Panc1 (cell line): ENCODE measurements around the gene FAM120B. TPM values are rescaled to one million over a fixed set of nuclear protein-coding genes. Genes with fewer than 3 reads are reported as not detected.

Experiments used
- ATAC-seq: fragments of 200-7000 bp; cut with Tn5 transposase; 2 replicates; pipeline ENCODE4 v1.9.1; 2020; ENCODE audit warnings: mild to moderate bottlenecking, moderate library complexity
- BruUV-seq: library from RNA; stranded (reverse); fragments of 400-500 nt; replicated peaks from 2 replicates; lab custom pipeline; 2021; lab: Mats Ljungman, UMichigan
- CTCF ChIA-PET: fragments of 300-600 bp; sonication (Branson Sonifier 250); formaldehyde crosslinking; loops from one replicate; lab custom pipeline; 2022; ENCODE audit warnings: antibody characterized with exemption; lab: Charles Lee
- POLR2A ChIA-PET: fragments of 300-600 bp; sonication (Branson Sonifier 250); formaldehyde crosslinking; loops from one replicate; lab custom pipeline; 2022; ENCODE audit warnings: antibody characterized with exemption; lab: Charles Lee
- DNase-seq: peaks from one replicate; pipeline ENCODE4 v3.0.0-alpha.2; 2010; ENCODE audit warnings: low read depth, low spot score
- H3K27ac ChIP-seq: 2 replicates; pipeline ENCODE4 v1.5.1; 2011; ENCODE audit warnings: mild to moderate bottlenecking, low read length, inconsistent platforms
- H3K27me3 ChIP-seq: fragments of 200-500 bp; sonication (Bioruptor generic); 2 replicates; pipeline ENCODE4 v1.6.0; 2014; ENCODE audit warnings: low read length, inconsistent platforms; ENCODE audit not compliant: control insufficient read depth, insufficient read depth
- H3K36me3 ChIP-seq: fragments of 200-500 bp; sonication (Bioruptor generic); 2 replicates; pipeline ENCODE4 v1.5.1; 2014; ENCODE audit warnings: inconsistent platforms, mild to moderate bottlenecking, low read length, moderate library complexity; ENCODE audit not compliant: control insufficient read depth, insufficient read depth
- H3K4me1 ChIP-seq: 2 replicates; pipeline ENCODE4 v1.5.1; 2011; ENCODE audit warnings: inconsistent platforms, mild to moderate bottlenecking, low read length, moderate library complexity; ENCODE audit not compliant: control insufficient read depth, insufficient read depth
- H3K4me3 ChIP-seq, 2 experiments: 2 replicates each; pipeline ENCODE4 v1.5.1; 2011 to 2012; ENCODE audit warnings: low read depth in 2 of 2, low read length in 2 of 2, mild to moderate bottlenecking in 2 of 2, inconsistent platforms in 1 of 2, moderate library complexity in 1 of 2
- H3K9me3 ChIP-seq: fragments of 200-500 bp; sonication (Bioruptor generic); 2 replicates; pipeline ENCODE4 v1.5.1; 2014; ENCODE audit warnings: low read depth, mild to moderate bottlenecking, inconsistent platforms, low read length, moderate library complexity; ENCODE audit not compliant: control insufficient read depth, insufficient read depth
- CTCF ChIP-seq: fragments of 450-650 bp; IDR thresholded peaks from 2 replicates; pipeline ENCODE4 v1.5.1; 2017; ENCODE audit warnings: mild to moderate bottlenecking
- POLR2AphosphoS5 ChIP-seq: IDR thresholded peaks from 2 replicates; pipeline ENCODE4 v1.6.1; 2012; ENCODE audit warnings: mild to moderate bottlenecking, low read depth, low read length, moderate library complexity
- REST ChIP-seq, 2 experiments: IDR thresholded peaks; 2 replicates each; pipeline ENCODE4 v1.6.1; 2011 to 2012; ENCODE audit warnings: low read depth in 2 of 2, control low read depth in 1 of 2, low read length in 1 of 2, mild to moderate bottlenecking in 1 of 2, moderate library complexity in 1 of 2; ENCODE audit not compliant: insufficient read depth in 1 of 2
- SIN3A ChIP-seq: IDR thresholded peaks from 2 replicates; pipeline ENCODE4 v1.6.1; 2012; ENCODE audit warnings: low read depth, mild to moderate bottlenecking, low read length, moderate library complexity, borderline replicate concordance; ENCODE audit not compliant: insufficient read depth
- TCF7L2 ChIP-seq: IDR thresholded peaks from 2 replicates; pipeline ENCODE4 v1.6.1; 2011; ENCODE audit warnings: mild to moderate bottlenecking, low read depth, low read length, inconsistent platforms
- in situ Hi-C: cut with HindIII; loops from 2 replicates; pipeline ENCODE4 v1.10.0; 2016; ENCODE audit warnings: low sequenced_read_pairs, low pct_unique_long_range_greater_than_20kb
- intact Hi-C: fragments of 100-400 bp; cut with micrococcal nuclease; formaldehyde crosslinking; loops from one replicate; pipeline ENCODE4 v1.10.0; 2022; ENCODE audit not compliant: unreplicated experiment
- total RNA-seq: library from RNA; stranded (reverse); gene quantifications from one replicate; pipeline ENCODE4 v1.2.1, GENCODE V29; 2021; ENCODE audit not compliant: unreplicated experiment

FAM120B gene
- total RNA-seq, 1 experiment from 2014 or later = 38.0 TPM

- Histone ChIP-seq H3K36me3 (peaks cover 4% of the 10 kb centered on the region), H3K27ac (no peak overlapping the region), H3K4me3 (no peak overlapping the region), H3K27me3 (no peaks in the 10 kb centered on the region), H3K4me1 (no peaks in the 10 kb centered on the region), H3K9me3 (no peaks in the 10 kb centered on the region)
- CTCF ChIA-PET = no interaction called here
- POLR2A ChIA-PET = no interaction called here
- in situ Hi-C loops (no loop called here), intact Hi-C loops (no loop called here)
- DNase-seq (no peak), ATAC-seq (no peak)
- BruUV-seq = no TSS peak
- no peak for TF ChIP-seq CTCF
- TF ChIP-seq TCF7L2 = no peak
- no peak for TF ChIP-seq SIN3A
- no peak for TF ChIP-seq REST (IDR thresholded peaks at IDR 0.05; ENCODE audit: insufficient read depth in 1 of 2, low read depth in 2 of 2, low read length in 1 of 2)
- no peak for TF ChIP-seq POLR2AphosphoS5
These were observed 60.7 kb downstream of the FAM120B start for GRCh38 chr6:170367241-170367640.

- ATAC-seq = no peak
- TF ChIP-seq TCF7L2 (no peak), POLR2AphosphoS5 (no peak), REST (IDR thresholded peaks at IDR 0.05; ENCODE audit: insufficient read depth in 1 of 2, low read depth in 2 of 2, low read length in 1 of 2) (no peak), CTCF (no peak), SIN3A (no peak)
- ChIA-PET CTCF (no interaction called here), POLR2A (interaction anchor here (0.6 kb wide), 1 partner anchor 30 kb away, joined by 4 read pairs; no protein-coding TSS in a partner anchor)
- H3K9me3 ChIP-seq = no peaks in the 10 kb centered on the region
- peaks cover 4% of the 10 kb centered on the region; the same call in 1 of the 2 replicates for H3K36me3 ChIP-seq
- no peak for DNase-seq
- intact Hi-C loops = no loop called here
- H3K27ac ChIP-seq = no peak overlapping the region
- no TSS peak for BruUV-seq
- no peaks in the 10 kb centered on the region for H3K4me1 ChIP-seq
- H3K27me3 ChIP-seq = no peaks in the 10 kb centered on the region
- H3K4me3 ChIP-seq = no peak overlapping the region
- in situ Hi-C loops = no loop called here
These were observed 62.0 kb downstream of the FAM120B start for GRCh38 chr6:170368544-170368943.
